ENCODE data around the gene SPPL2A. TPM values are rescaled to one million over a fixed set of nuclear protein-coding genes. Genes with fewer than 3 reads are reported as not detected.

The SPPL2A gene
- total and polyA plus RNA-seq, 10 of the 15 experiments (the other 5 are each of a cell fraction or from before 2014, with no cell fraction given) = 11.3 to 83.8 (median 44.0) TPM

- DNase-seq (ENCODE audit: low read depth, low spot score) = no peak
- in situ Hi-C loops (cut with MboI) (no loop called here), intact Hi-C loops (cut with micrococcal nuclease; ENCODE audit: unreplicated experiment) (no loop called here)
- H4K20me1 ChIP-seq (ENCODE audit: control insufficient read depth, insufficient read depth) = no peaks in the 10 kb centered on the region
- ATAC-seq = no peak
- H3K4me3 ChIP-seq = no peak overlapping the region
- FAIRE-seq = no peak
- H3K36me3 ChIP-seq (ENCODE audit: control insufficient read depth in 2 of 2, insufficient read depth in 2 of 2, low read length in 1 of 2) = peaks cover 18 to 23% of the 10 kb centered on the region in 2 experiments
- no peak overlapping the region for H3K4me2 ChIP-seq (ENCODE audit: control insufficient read depth, insufficient read depth)
- no TSS peak for BruUV-seq (replicated peaks)
- TF ChIP-seq EP300 (IDR thresholded peaks at IDR 0.05; ENCODE audit: borderline replicate concordance in 1 of 2, control insufficient read depth in 1 of 2, low read depth in 2 of 2, low read length in 2 of 2) = no peak
- no peak for TF ChIP-seq POLR2AphosphoS2 (IDR thresholded peaks at IDR 0.05; ENCODE audit: low read depth, low read length)
- TF ChIP-seq RBBP5 (conservative IDR thresholded peaks at IDR 0.05) = no peak
- no peak for TF ChIP-seq HCFC1 (IDR thresholded peaks at IDR 0.05; ENCODE audit: low read length)
- no peak for TF ChIP-seq ZNF207 (IDR thresholded peaks at IDR 0.05; ENCODE audit: borderline replicate concordance)
- no peak for TF ChIP-seq NR2F1 (conservative IDR thresholded peaks at IDR 0.05)
- no peak for TF ChIP-seq CREM (IDR thresholded peaks at IDR 0.05; ENCODE audit: low read depth)
- TF ChIP-seq CHD1 (IDR thresholded peaks at IDR 0.05; ENCODE audit: low read depth, low read length) = no peak
- TF ChIP-seq MYB (IDR thresholded peaks at IDR 0.05; ENCODE audit: borderline replicate concordance, low read depth, low read length) = no peak
- ChIA-PET RAD21 (ENCODE audit: unreplicated experiment) (no interaction called here), SMC1A (ENCODE audit: uncharacterized antibody, unreplicated experiment) (interaction anchor here (0.7 to 1.3 kb wide), 3 partner anchors 11 to 1230 kb away, joined by 3 to 5 read pairs (median 4); partner anchors contain the start of gene FGF7), POLR2A (no interaction called here), CTCF (interaction anchor here (0.7 kb wide), 1 partner anchor 226 kb away, joined by 4 read pairs; no protein-coding TSS in a partner anchor)
- H3K27me3 ChIP-seq (replicated peaks in 1 of 2; ENCODE audit: control insufficient read depth in 2 of 2, insufficient read depth in 2 of 2, low read length in 1 of 2) = no peaks in the 10 kb centered on the region
- no peak overlapping the region for H3K27ac ChIP-seq (ENCODE audit: control insufficient read depth, insufficient read depth)
- no peak overlapping the region for H2AFZ ChIP-seq (ENCODE audit: control insufficient read depth, low read depth, low read length)
- no peaks in the 10 kb centered on the region for H3K79me2 ChIP-seq (ENCODE audit: control insufficient read depth, insufficient read depth, low read length)
- 98% methylated on average over 3 of the region's 3 CpGs for WGBS (ENCODE audit: insufficient coverage, insufficient replicate concordance, low lambda C conversion rate, missing lambda C conversion rate)
- no peaks in the 10 kb centered on the region; the same call in 2 of the 3 replicates for H3K9me3 ChIP-seq (replicated peaks; ENCODE audit: control insufficient read depth, insufficient read depth, low read length)
- H3K4me1 ChIP-seq (ENCODE audit: control insufficient read depth, insufficient read depth, low read length) = peaks cover 7% of the 10 kb centered on the region
- no peak overlapping the region for H3K9ac ChIP-seq (ENCODE audit: control insufficient read depth, insufficient read depth, low read length)
These were observed 112.8 kb downstream of the SPPL2A start for GRCh38 chr15:50652671-50653070.

Small RNA genes lying within 50 kb of the gene (small RNA-seq; reads per million reads assigned to genes)
- gene AC012100.1 (0.23 reads per million), gene RN7SL354P (not detected)

Other genes with a start within 250 kb of the SPPL2A start
- 0.27 TPM in 1 of 2 replicates, not detected in the other for gene USP50, start 219.0 kb downstream of the SPPL2A start, total RNA-seq (2014; rRNA removed)
- gene USP50, start 219.0 kb downstream of the SPPL2A start, total RNA-seq (2014; rRNA removed; fragmentation: Illumina TruSeq; extraction: Trizol) = not detected in 2 replicates
- gene USP50, start 219.0 kb downstream of the SPPL2A start, total RNA-seq (2021) = not detected in 2 replicates
- gene USP50, start 219.0 kb downstream of the SPPL2A start, polyA plus RNA-seq (2011; rRNA removed) = 0.19 and 0.32 TPM in 2 replicates
- not detected in 2 replicates for gene USP50, start 219.0 kb downstream of the SPPL2A start, polyA plus RNA-seq (2014; fragmentation: Illumina TruSeq; extraction: Trizol)
- gene USP50, start 219.0 kb downstream of the SPPL2A start, polyA plus RNA-seq (2014; fragmentation: Nextera tagmentation; extraction: Ambion mirVana) = under 1 TPM in 1 of 2 experiments, not detected in 1; 0.15 TPM
- gene USP50, start 219.0 kb downstream of the SPPL2A start, polyA plus RNA-seq (2014; rRNA removed) = not detected in 2 replicates
- gene USP50, start 219.0 kb downstream of the SPPL2A start, polyA plus RNA-seq (2016; fragmentation: Nextera tagmentation; extraction: Ambion mirVana) = under 1 TPM in 1 of 2 experiments, not detected in 1; 0.21 TPM
- gene TRPM7, start 78.9 kb downstream of the SPPL2A start, total RNA-seq (2014; rRNA removed) = 32.0 and 38.6 TPM in 2 replicates
- gene TRPM7, start 78.9 kb downstream of the SPPL2A start, total RNA-seq (2014; rRNA removed; fragmentation: Illumina TruSeq; extraction: Trizol) = 49.7 and 51.8 TPM in 2 replicates
- 25.0 and 25.8 TPM in 2 replicates for gene TRPM7, start 78.9 kb downstream of the SPPL2A start, total RNA-seq (2021)
- 39.5 and 65.3 TPM in 2 replicates for gene TRPM7, start 78.9 kb downstream of the SPPL2A start, polyA plus RNA-seq (2011; rRNA removed)
- gene TRPM7, start 78.9 kb downstream of the SPPL2A start, polyA plus RNA-seq (2014; fragmentation: Illumina TruSeq; extraction: Trizol) = 24.8 and 37.8 TPM in 2 replicates
- 1 to 10 TPM; 4.5 to 9.9 TPM for gene TRPM7, start 78.9 kb downstream of the SPPL2A start, polyA plus RNA-seq (2014; fragmentation: Nextera tagmentation; extraction: Ambion mirVana)
- gene TRPM7, start 78.9 kb downstream of the SPPL2A start, polyA plus RNA-seq (2014; rRNA removed) = 16.8 and 20.2 TPM in 2 replicates
- gene TRPM7, start 78.9 kb downstream of the SPPL2A start, polyA plus RNA-seq (2016; fragmentation: Nextera tagmentation; extraction: Ambion mirVana) = 10 to 100 TPM; 16.0 to 17.7 TPM
- 7.9 and 8.1 TPM in 2 replicates for gene AP4E1, start 143.0 kb upstream of the SPPL2A start, total RNA-seq (2014; rRNA removed)
- 10.8 and 11.1 TPM in 2 replicates for gene AP4E1, start 143.0 kb upstream of the SPPL2A start, total RNA-seq (2014; rRNA removed; fragmentation: Illumina TruSeq; extraction: Trizol)
- 10.7 and 11.4 TPM in 2 replicates for gene AP4E1, start 143.0 kb upstream of the SPPL2A start, total RNA-seq (2021)
- gene AP4E1, start 143.0 kb upstream of the SPPL2A start, polyA plus RNA-seq (2011; rRNA removed) = 5.4 and 8.0 TPM in 2 replicates
- gene AP4E1, start 143.0 kb upstream of the SPPL2A start, polyA plus RNA-seq (2014; fragmentation: Illumina TruSeq; extraction: Trizol) = 8.3 and 10.2 TPM in 2 replicates
- gene AP4E1, start 143.0 kb upstream of the SPPL2A start, polyA plus RNA-seq (2014; fragmentation: Nextera tagmentation; extraction: Ambion mirVana) = 1 to 10 TPM; 1.2 to 1.6 TPM
- gene AP4E1, start 143.0 kb upstream of the SPPL2A start, polyA plus RNA-seq (2014; rRNA removed) = 4.2 and 5.4 TPM in 2 replicates
- 1 to 10 TPM; 6.7 TPM for gene AP4E1, start 143.0 kb upstream of the SPPL2A start, polyA plus RNA-seq (2016; fragmentation: Nextera tagmentation; extraction: Ambion mirVana)

Measured in GM12878 (cell line).